Measurements from ENCODE around the gene ELK3. TPM values are rescaled to one million over a fixed set of nuclear protein-coding genes. Genes with fewer than 3 reads are reported as not detected.

Gene ELK3
- total and polyA plus RNA-seq, 2 of the 13 experiments (the other 11 are each of a cell fraction or from before 2014, with no cell fraction given), result 2.9 to 3.2 TPM

- Histone ChIP-seq H3K36me3 (replicated peaks in 1 of 2; ENCODE audit: control insufficient read depth in 1 of 2, insufficient read depth in 2 of 2, low read length in 2 of 2) (peaks cover 8 to 31% of the 10 kb centered on the region in 2 experiments), H2AFZ (ENCODE audit: low read length) (no peak overlapping the region), H3K9me3 (ENCODE audit: low read length) (no peaks in the 10 kb centered on the region), H3K27me3 (ENCODE audit: control insufficient read depth in 1 of 2, insufficient read depth in 2 of 2, low read length in 2 of 2) (no peaks in the 10 kb centered on the region), H3K27ac (ENCODE audit: extremely low read length, insufficient read depth, low read length) (no peak overlapping the region), H3K79me2 (ENCODE audit: insufficient read depth, low read length) (no peaks in the 10 kb centered on the region), H3K4me1 (ENCODE audit: insufficient read depth, low read length) (no peaks in the 10 kb centered on the region), H3K9ac (ENCODE audit: insufficient read depth, low read depth, low read length) (no peak overlapping the region), H3K4me3 (replicated peaks in 1 of 3; ENCODE audit: insufficient read depth in 1 of 3, low read depth in 2 of 3, low read length in 3 of 3) (no peak overlapping the region), H3K4me2 (ENCODE audit: low read depth, low read length) (no peak overlapping the region), H4K20me1 (ENCODE audit: insufficient read depth, low read length) (no peaks in the 10 kb centered on the region)
- FAIRE-seq (no peak), DNase-seq (ENCODE audit: low spot score) (no peak), ATAC-seq (no peak)
- CTCF ChIA-PET (ENCODE audit: low intra/inter-chr PET ratio, low total read pairs), result no interaction called here
- no peak for TF ChIP-seq KDM4B (CRISPR knock-in tag; IDR thresholded peaks at IDR 0.05)
- no peak for TF ChIP-seq ZNF263 (CRISPR knock-in tag; IDR thresholded peaks at IDR 0.05)
- TF ChIP-seq SMYD3 (CRISPR knock-in tag; IDR thresholded peaks at IDR 0.05), result no peak
- intact Hi-C loops (cut with micrococcal nuclease; ENCODE audit: unreplicated experiment) (no loop called here), in situ Hi-C loops (cut with HindIII; ENCODE audit: extremely low pct_ligation_motif_present, low pct_unique_long_range_greater_than_20kb) (no loop called here)
- WGBS (ENCODE audit: low lambda C conversion rate), result 90% methylated on average over 5 of the region's 5 CpGs
- POLR2A ChIA-PET, result no interaction called here
- BruUV-seq (replicated peaks), result no TSS peak
Observed at GRCh38 chr12:96289067-96289466, 94.9 kb downstream of the ELK3 start.

GRCh38 chr12:96293093-96293492 lies 98.9 kb downstream of the ELK3 start:
- no peak overlapping the region for H3K9ac ChIP-seq (ENCODE audit: insufficient read depth, low read depth, low read length)
- no peak overlapping the region for H3K27ac ChIP-seq (ENCODE audit: extremely low read length, insufficient read depth, low read length)
- peaks cover 0 to 3% of the 10 kb centered on the region in 2 experiments; a peak in 2 of 5 replicates for H3K36me3 ChIP-seq (replicated peaks in 1 of 2; ENCODE audit: control insufficient read depth in 1 of 2, insufficient read depth in 2 of 2, low read length in 2 of 2)
- no peaks in the 10 kb centered on the region for H3K9me3 ChIP-seq (ENCODE audit: low read length)
- intact Hi-C loops (cut with micrococcal nuclease; ENCODE audit: unreplicated experiment), result no loop called here
- ChIA-PET CTCF (ENCODE audit: low intra/inter-chr PET ratio, low total read pairs) (no interaction called here), POLR2A (no interaction called here)
- no TSS peak for BruUV-seq (replicated peaks)
- H2AFZ ChIP-seq (ENCODE audit: low read length), result no peak overlapping the region
- FAIRE-seq (no peak), DNase-seq (ENCODE audit: low spot score) (no peak), ATAC-seq (no peak)
- WGBS (ENCODE audit: low lambda C conversion rate), result 97% methylated on average over 2 of the region's 2 CpGs
- H3K4me1 ChIP-seq (ENCODE audit: insufficient read depth, low read length), result no peaks in the 10 kb centered on the region
- no peaks in the 10 kb centered on the region for H4K20me1 ChIP-seq (ENCODE audit: insufficient read depth, low read length)
- no peak overlapping the region for H3K4me2 ChIP-seq (ENCODE audit: low read depth, low read length)
- H3K27me3 ChIP-seq (ENCODE audit: control insufficient read depth in 1 of 2, insufficient read depth in 2 of 2, low read length in 2 of 2), result no peaks in the 10 kb centered on the region
- H3K4me3 ChIP-seq (replicated peaks in 1 of 3; ENCODE audit: insufficient read depth in 1 of 3, low read depth in 2 of 3, low read length in 3 of 3), result no peak overlapping the region
- TF ChIP-seq GMEB1 (CRISPR knock-in tag; IDR thresholded peaks at IDR 0.05; ENCODE audit: borderline replicate concordance) (no peak), ZNF121 (CRISPR knock-in tag; IDR thresholded peaks at IDR 0.05) (peak; percentile 53; the same call in 1 of the 2 replicates)
- H3K79me2 ChIP-seq (ENCODE audit: insufficient read depth, low read length), result no peaks in the 10 kb centered on the region
- in situ Hi-C loops (cut with HindIII; ENCODE audit: extremely low pct_ligation_motif_present, low pct_unique_long_range_greater_than_20kb), result no loop called here

Data from HepG2 (cell line).